IPS-18a (cell line): ENCODE measurements around the gene PRDM16.

ENCODE experiments used
- H3K27ac ChIP-seq: one replicate; pipeline ENCODE4 v1.5.1; 2013; ENCODE audit warnings: low read length
- H3K27me3 ChIP-seq: one replicate; pipeline ENCODE4 v1.6.1; 2013; ENCODE audit warnings: mild to moderate bottlenecking, low read length; ENCODE audit not compliant: control insufficient read depth, insufficient read depth
- H3K36me3 ChIP-seq: one replicate; pipeline ENCODE4 v1.6.1; 2013; ENCODE audit warnings: low read depth, low read length; ENCODE audit not compliant: control insufficient read depth
- H3K4me1 ChIP-seq: one replicate; pipeline ENCODE4 v1.6.1; 2013; ENCODE audit warnings: low read depth, low read length; ENCODE audit not compliant: control insufficient read depth
- H3K4me3 ChIP-seq: one replicate; pipeline ENCODE4 v1.5.1; 2013; ENCODE audit warnings: low read length
- H3K9ac ChIP-seq: one replicate; pipeline ENCODE4 v1.6.1; 2013; ENCODE audit warnings: mild to moderate bottlenecking, low read length, moderate library complexity
- H3K9me3 ChIP-seq: one replicate; pipeline ENCODE4 v1.6.1; 2013; ENCODE audit warnings: low read depth, low read length; ENCODE audit not compliant: control insufficient read depth

PRDM16 gene

GRCh38 chr1:3060127-3060526, 8.9 kb upstream of the PRDM16 start:
- H3K4me1 ChIP-seq = peaks cover 12% of the 10 kb centered on the region
- peaks cover 59% of the 10 kb centered on the region for H3K27me3 ChIP-seq
- no peak overlapping the region for H3K4me3 ChIP-seq
- no peak overlapping the region for H3K9ac ChIP-seq
- H3K9me3 ChIP-seq = no peaks in the 10 kb centered on the region
- no peak overlapping the region for H3K27ac ChIP-seq
- no peaks in the 10 kb centered on the region for H3K36me3 ChIP-seq

GRCh38 chr1:3060601-3061551, 8.1 kb upstream of the PRDM16 start:
- no peaks in the 10 kb centered on the region for H3K9me3 ChIP-seq
- H3K36me3 ChIP-seq = no peaks in the 10 kb centered on the region
- H3K4me1 ChIP-seq = peaks cover 12% of the 10 kb centered on the region
- H3K9ac ChIP-seq = no peak overlapping the region
- H3K27ac ChIP-seq = no peak overlapping the region
- no peak overlapping the region for H3K4me3 ChIP-seq
- H3K27me3 ChIP-seq = peaks cover 66% of the 10 kb centered on the region

- Histone ChIP-seq H3K9ac (no peak overlapping the region), H3K27me3 (peaks cover 73% of the 10 kb centered on the region), H3K4me1 (peaks cover 12% of the 10 kb centered on the region), H3K4me3 (no peak overlapping the region), H3K9me3 (no peaks in the 10 kb centered on the region), H3K36me3 (no peaks in the 10 kb centered on the region), H3K27ac (no peak overlapping the region)
Measured at GRCh38 chr1:3061566-3061965, 7.4 kb upstream of the PRDM16 start.

GRCh38 chr1:3061981-3062615, 6.9 kb upstream of the PRDM16 start:
- Histone ChIP-seq H3K9me3 (no peaks in the 10 kb centered on the region), H3K4me1 (peaks cover 12% of the 10 kb centered on the region), H3K27me3 (peaks cover 78% of the 10 kb centered on the region), H3K9ac (no peak overlapping the region), H3K4me3 (peak overlapping the region; percentile 50), H3K36me3 (no peaks in the 10 kb centered on the region), H3K27ac (no peak overlapping the region)

GRCh38 chr1:3062616-3063378, 6.2 kb upstream of the PRDM16 start:
- no peak overlapping the region for H3K27ac ChIP-seq
- no peaks in the 10 kb centered on the region for H3K36me3 ChIP-seq
- peak overlapping the region; percentile 50 for H3K4me3 ChIP-seq
- H3K9ac ChIP-seq = no peak overlapping the region
- H3K4me1 ChIP-seq = peaks cover 12% of the 10 kb centered on the region
- H3K9me3 ChIP-seq = no peaks in the 10 kb centered on the region
- peaks cover 85% of the 10 kb centered on the region for H3K27me3 ChIP-seq

GRCh38 chr1:3063379-3064295, 5.4 kb upstream of the PRDM16 start:
- Histone ChIP-seq H3K4me3 (peak overlapping the region; percentile 42), H3K36me3 (no peaks in the 10 kb centered on the region), H3K4me1 (peaks cover 12% of the 10 kb centered on the region), H3K9me3 (no peaks in the 10 kb centered on the region), H3K27me3 (peaks cover 94% of the 10 kb centered on the region), H3K27ac (no peak overlapping the region), H3K9ac (no peak overlapping the region)

GRCh38 chr1:3064296-3064850, 4.6 kb upstream of the PRDM16 start:
- no peaks in the 10 kb centered on the region for H3K9me3 ChIP-seq
- H3K27ac ChIP-seq = no peak overlapping the region
- no peaks in the 10 kb centered on the region for H3K36me3 ChIP-seq
- H3K9ac ChIP-seq = no peak overlapping the region
- peaks cover 95% of the 10 kb centered on the region for H3K27me3 ChIP-seq
- peaks cover 12% of the 10 kb centered on the region for H3K4me1 ChIP-seq
- H3K4me3 ChIP-seq = peak overlapping the region; percentile 42

GRCh38 chr1:3064901-3065300, 4.1 kb upstream of the PRDM16 start:
- no peaks in the 10 kb centered on the region for H3K36me3 ChIP-seq
- H3K27me3 ChIP-seq = peaks cover 97% of the 10 kb centered on the region
- H3K27ac ChIP-seq = no peak overlapping the region
- no peak overlapping the region for H3K9ac ChIP-seq
- no peaks in the 10 kb centered on the region for H3K9me3 ChIP-seq
- H3K4me1 ChIP-seq = peaks cover 12% of the 10 kb centered on the region
- H3K4me3 ChIP-seq = no peak overlapping the region

GRCh38 chr1:3065396-3065795, 3.6 kb upstream of the PRDM16 start:
- no peak overlapping the region for H3K9ac ChIP-seq
- peaks cover 94% of the 10 kb centered on the region for H3K27me3 ChIP-seq

GRCh38 chr1:3065797-3066196, 3.2 kb upstream of the PRDM16 start:
- no peak overlapping the region for H3K4me3 ChIP-seq
- peaks cover 94% of the 10 kb centered on the region for H3K27me3 ChIP-seq
- peaks cover 12% of the 10 kb centered on the region for H3K4me1 ChIP-seq
- H3K36me3 ChIP-seq = no peaks in the 10 kb centered on the region
- no peak overlapping the region for H3K9ac ChIP-seq
- H3K9me3 ChIP-seq = no peaks in the 10 kb centered on the region
- no peak overlapping the region for H3K27ac ChIP-seq

More at GRCh38 chr1:3065396-3065795, 3.6 kb upstream of the PRDM16 start:
- Histone ChIP-seq H3K9me3 (no peaks in the 10 kb centered on the region), H3K4me1 (peaks cover 12% of the 10 kb centered on the region), H3K4me3 (no peak overlapping the region), H3K36me3 (no peaks in the 10 kb centered on the region), H3K27ac (no peak overlapping the region)
